Measurements from ENCODE around the gene SAT2.

DNA sequence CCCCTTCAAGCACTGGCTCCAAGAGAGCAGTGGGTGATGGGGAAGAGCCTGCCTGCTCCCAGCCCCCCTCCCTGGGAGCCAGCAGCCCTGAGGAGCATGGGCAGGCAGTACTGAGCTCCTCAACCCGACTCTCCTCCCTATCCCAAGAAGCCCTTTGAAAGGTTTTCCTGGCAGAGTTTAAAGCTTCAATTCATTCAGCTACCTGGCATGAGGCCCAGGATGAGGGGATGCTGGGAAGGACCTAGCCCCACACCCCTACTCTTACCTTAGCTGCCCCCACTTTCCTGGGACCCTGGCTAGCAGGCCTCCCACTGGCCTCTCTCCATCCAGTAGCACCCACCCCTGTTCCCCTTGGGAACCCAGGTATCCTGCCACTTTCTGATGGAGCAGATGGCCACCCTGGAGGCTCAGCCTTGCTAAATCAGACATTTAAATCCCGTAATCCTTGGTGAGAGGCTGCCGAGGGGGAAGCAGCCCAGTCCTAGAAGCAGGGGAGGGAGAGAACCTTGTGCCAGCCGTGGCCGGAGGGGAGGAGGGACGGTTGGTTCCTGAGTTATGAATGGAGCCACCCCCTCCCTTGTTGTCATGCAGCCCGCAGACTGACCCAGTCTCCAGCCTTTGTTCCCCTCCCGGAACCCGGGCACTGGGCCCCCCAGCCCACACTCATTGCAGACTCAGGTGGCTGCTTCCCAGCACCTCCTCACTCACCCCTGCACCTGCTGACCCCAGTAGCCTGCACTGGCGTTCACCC lies 40.2 kb upstream of the SAT2 start:
- TF ChIP-seq RARB (CRISPR knock-in tag; IDR thresholded peaks at IDR 0.05), result no peak
- TF ChIP-seq GLIS3 (CRISPR knock-in tag; IDR thresholded peaks at IDR 0.05), result no peak
- TF ChIP-seq SNAI2 (CRISPR knock-in tag; IDR thresholded peaks at IDR 0.05), result no peak
- TF ChIP-seq ISL1 (CRISPR knock-in tag; IDR thresholded peaks at IDR 0.05), result no peak
- no peak for TF ChIP-seq ESRRG (CRISPR knock-in tag; IDR thresholded peaks at IDR 0.05)
- no peak for TF ChIP-seq ZFP3 (CRISPR knock-in tag; IDR thresholded peaks at IDR 0.05)
- TF ChIP-seq CREB5 (CRISPR knock-in tag; IDR thresholded peaks at IDR 0.05; ENCODE audit: low read depth), result no peak
- TF ChIP-seq TSHZ2 (CRISPR knock-in tag; IDR thresholded peaks at IDR 0.05), result no peak
